Colonic mucosa (tissue), 4 donors: ENCODE results near the gene DAP3. TPM values are rescaled to one million over a fixed set of nuclear protein-coding genes. Genes with fewer than 3 reads are reported as not detected.
"Not testable (repeated sequence)": the region's sequence is repeated elsewhere in the genome, so short reads cannot be mapped to it uniquely, and the experiment has no call there.

Experiments used
- DNase-seq: peaks from one replicate; pipeline ENCODE4 v3.0.0-alpha.2; 2020
- H3K27ac ChIP-seq: fragments of 200-600 bp; one replicate; pipeline ENCODE4 v1.8.0; 2021
- H3K27me3 ChIP-seq: fragments of 200-600 bp; one replicate; pipeline ENCODE4 v1.8.0; 2021
- H3K36me3 ChIP-seq: fragments of 200-600 bp; one replicate; pipeline ENCODE4 v1.8.0; 2021
- H3K4me1 ChIP-seq: fragments of 200-600 bp; one replicate; pipeline ENCODE4 v1.8.0; 2021; ENCODE audit warnings: mild to moderate bottlenecking
- H3K4me3 ChIP-seq: fragments of 200-600 bp; one replicate; pipeline ENCODE4 v1.8.0; 2021
- H3K9ac ChIP-seq, 2 donors: one replicate each; pipeline ENCODE4 v1.7.0; 2013; ENCODE audit warnings: control low read depth in 2 of 2, low read depth in 2 of 2, low read length in 2 of 2
- H3K9me3 ChIP-seq: fragments of 200-600 bp; one replicate; pipeline ENCODE4 v1.8.0; 2021
- intact Hi-C: fragments of 100-400 bp; cut with DNase I; formaldehyde crosslinking; loops from one replicate; pipeline ENCODE4 v1.14.1; 2022
- total RNA-seq, 2 donors: library from RNA; stranded (reverse); fragmentation: NEBNext Ultra II Directional in 1 of 2; extraction: Animal tissue kit (Norgen Biotek cat#: 25700) in 1 of 2; gene quantifications; one replicate each; pipeline ENCODE4 v1.2.1, GENCODE V29; 2021
- TF ChIP-seq, protein P1 (sequence below): fragments of 200-600 bp; IDR thresholded peaks from one replicate; pipeline ENCODE4 v1.8.0; 2022; ENCODE audit warnings: antibody characterized with exemption, mild to moderate bottlenecking
- donor health status: healthy.
- donor health status: DM: no; HTN: no; CAD: no.
- donor health status: DM: no; HTN: no; CAD: no.

The DAP3 gene
- total RNA-seq, 2 donors from 2014 or later = 75.7 to 106 TPM

- Histone ChIP-seq H3K27me3 (no peaks in the 10 kb centered on the region), H3K4me3 (no peak overlapping the region), H3K27ac (no peak overlapping the region), H3K9me3 (no peaks in the 10 kb centered on the region), H3K4me1 (no peaks in the 10 kb centered on the region), H3K9ac (no peak overlapping the region), H3K36me3 (no peaks in the 10 kb centered on the region)
- TF ChIP-seq, protein P1, sequence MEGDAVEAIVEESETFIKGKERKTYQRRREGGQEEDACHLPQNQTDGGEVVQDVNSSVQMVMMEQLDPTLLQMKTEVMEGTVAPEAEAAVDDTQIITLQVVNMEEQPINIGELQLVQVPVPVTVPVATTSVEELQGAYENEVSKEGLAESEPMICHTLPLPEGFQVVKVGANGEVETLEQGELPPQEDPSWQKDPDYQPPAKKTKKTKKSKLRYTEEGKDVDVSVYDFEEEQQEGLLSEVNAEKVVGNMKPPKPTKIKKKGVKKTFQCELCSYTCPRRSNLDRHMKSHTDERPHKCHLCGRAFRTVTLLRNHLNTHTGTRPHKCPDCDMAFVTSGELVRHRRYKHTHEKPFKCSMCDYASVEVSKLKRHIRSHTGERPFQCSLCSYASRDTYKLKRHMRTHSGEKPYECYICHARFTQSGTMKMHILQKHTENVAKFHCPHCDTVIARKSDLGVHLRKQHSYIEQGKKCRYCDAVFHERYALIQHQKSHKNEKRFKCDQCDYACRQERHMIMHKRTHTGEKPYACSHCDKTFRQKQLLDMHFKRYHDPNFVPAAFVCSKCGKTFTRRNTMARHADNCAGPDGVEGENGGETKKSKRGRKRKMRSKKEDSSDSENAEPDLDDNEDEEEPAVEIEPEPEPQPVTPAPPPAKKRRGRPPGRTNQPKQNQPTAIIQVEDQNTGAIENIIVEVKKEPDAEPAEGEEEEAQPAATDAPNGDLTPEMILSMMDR = no peak
- no peak for DNase-seq
- intact Hi-C loops = no loop called here
Observed at GRCh38 chr1:155760751-155761475, 72.0 kb downstream of the DAP3 start.

DNA sequence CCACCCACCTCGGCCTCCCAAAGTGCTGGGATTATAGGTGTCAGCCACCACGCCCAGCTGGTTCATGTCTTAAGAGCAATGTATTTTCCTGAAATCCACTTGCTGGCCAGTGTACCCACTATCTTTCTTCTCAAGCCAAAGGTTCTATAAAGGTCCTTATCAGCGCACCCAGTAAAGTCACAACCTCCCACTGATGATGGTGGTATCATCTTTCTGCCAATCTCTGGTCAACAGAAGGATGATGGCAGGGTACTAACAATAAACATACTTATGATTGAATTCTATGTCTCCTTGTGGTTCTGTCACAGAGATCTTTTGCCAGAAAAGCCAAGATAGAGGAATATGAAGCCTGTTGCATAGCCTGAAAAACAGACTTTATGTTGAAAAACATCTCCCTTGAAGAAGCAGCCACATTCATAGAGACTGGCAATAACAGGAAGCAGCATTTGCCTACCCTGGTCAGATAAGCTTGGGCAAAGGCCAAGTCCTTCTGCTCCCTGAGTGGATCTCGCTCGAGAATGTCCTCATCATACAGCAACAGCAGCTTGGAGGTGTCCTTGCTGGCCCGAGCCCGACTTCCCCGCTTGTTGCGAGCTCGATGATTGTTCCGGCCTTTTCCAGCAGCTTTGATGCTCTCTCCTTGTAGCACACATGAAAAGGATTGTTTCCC, 73.0 kb downstream of the DAP3 start:
- H3K4me3 ChIP-seq = no peak overlapping the region
- intact Hi-C loops = no loop called here
- no peak overlapping the region for H3K9ac ChIP-seq
- H3K4me1 ChIP-seq = no peaks in the 10 kb centered on the region
- peaks cover 7% of the 10 kb centered on the region for H3K36me3 ChIP-seq
- TF ChIP-seq, protein P1 = no peak
- H3K27me3 ChIP-seq = no peaks in the 10 kb centered on the region
- H3K9me3 ChIP-seq = no peaks in the 10 kb centered on the region
- no peak for DNase-seq
- H3K27ac ChIP-seq = no peak overlapping the region

DNA sequence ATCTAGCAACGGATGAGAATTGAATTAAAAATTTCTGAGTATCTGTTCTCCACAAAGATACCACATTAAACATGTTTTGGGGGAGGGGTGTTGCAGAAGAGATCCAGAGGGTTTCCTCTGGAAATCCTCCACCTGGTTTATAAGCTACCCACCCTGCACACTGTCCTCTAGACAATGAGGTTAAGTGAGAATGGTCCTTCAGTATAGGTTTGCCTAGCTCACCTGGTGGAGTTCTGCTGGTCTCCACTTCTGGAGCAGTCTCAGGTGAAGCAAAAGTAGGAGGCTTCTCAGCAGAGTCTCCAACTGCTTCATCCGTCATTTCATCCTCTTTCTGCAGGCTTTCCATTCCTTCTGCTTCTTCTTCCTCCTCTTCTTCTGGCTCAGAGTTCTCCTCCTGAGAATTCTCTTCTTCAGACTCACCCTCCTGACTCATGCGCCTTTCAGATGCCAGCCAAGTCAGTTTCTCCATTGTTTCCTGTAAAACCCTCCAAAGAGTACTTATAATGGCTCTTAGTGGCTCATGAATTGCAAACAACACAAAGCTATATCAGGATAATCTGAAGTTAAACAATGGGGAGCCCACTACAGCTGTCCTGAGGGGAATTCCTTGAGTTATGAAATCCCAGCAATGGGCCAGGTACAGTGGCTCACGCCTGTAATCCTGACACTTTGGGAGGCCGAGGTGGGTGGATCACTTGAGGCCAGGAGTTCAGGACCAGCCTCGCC, 74.4 kb downstream of the DAP3 start:
- DNase-seq = peak; percentile 31
- H3K27me3 ChIP-seq, H3K27ac ChIP-seq, H3K36me3 ChIP-seq, H3K4me1 ChIP-seq, H3K9ac ChIP-seq, intact Hi-C loops, H3K4me3 ChIP-seq, H3K9me3 ChIP-seq: not testable (repeated sequence)

DNA sequence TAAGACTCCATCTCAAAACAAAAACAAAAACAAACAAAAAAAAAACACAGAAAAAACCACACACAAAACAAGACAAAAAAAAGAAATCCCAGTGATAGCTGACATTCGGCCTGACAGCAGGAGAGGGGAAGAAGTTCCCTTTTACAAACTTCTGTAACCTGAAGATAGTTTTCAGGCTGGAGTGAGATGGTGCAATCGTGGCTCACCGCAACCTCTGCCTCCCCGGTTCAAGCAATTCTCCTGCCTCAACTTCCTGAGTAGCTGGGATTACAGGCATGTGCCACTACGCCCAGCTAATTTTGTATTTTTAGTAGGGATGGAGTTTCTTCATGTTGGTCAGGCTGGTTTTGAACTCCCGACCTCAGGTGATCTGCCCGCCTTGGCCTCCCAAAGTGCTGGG, 75.1 kb downstream of the DAP3 start:
- H3K9ac ChIP-seq, DNase-seq, intact Hi-C loops, H3K27ac ChIP-seq, H3K36me3 ChIP-seq, H3K4me3 ChIP-seq, H3K9me3 ChIP-seq, H3K27me3 ChIP-seq, H3K4me1 ChIP-seq: not testable (repeated sequence)

DNA sequence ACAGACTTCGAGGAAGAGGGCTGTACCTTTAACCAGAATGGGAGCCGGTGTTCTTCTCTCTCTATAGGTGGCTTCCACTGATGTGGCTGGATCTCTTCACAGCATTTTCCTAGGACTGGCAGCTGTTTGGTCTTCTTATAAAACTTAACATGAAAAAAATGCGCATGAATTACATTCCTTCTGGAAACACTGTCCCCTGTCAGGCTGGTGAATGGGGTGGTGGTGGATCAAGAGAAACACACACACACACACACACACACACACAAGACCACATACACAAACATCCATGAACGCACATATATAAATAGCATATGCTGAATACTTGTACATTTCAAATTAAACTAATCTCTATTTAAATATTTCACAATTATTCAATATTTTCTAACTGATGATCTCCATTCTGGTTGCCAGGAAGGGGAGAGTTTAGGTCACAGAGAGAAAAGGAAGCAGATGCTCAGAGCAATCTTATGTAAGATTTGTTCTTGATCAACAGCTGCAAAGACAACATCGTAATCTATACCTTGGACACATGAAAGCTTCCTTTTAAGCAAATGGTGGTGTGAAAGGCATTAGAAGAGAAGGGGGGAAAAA, 78.6 kb downstream of the DAP3 start:
- H3K9me3 ChIP-seq, intact Hi-C loops, DNase-seq, H3K4me3 ChIP-seq, H3K27ac ChIP-seq, H3K27me3 ChIP-seq, H3K9ac ChIP-seq, H3K4me1 ChIP-seq: not testable (repeated sequence)
- peaks cover 26% of the 10 kb centered on the region for H3K36me3 ChIP-seq

DNA sequence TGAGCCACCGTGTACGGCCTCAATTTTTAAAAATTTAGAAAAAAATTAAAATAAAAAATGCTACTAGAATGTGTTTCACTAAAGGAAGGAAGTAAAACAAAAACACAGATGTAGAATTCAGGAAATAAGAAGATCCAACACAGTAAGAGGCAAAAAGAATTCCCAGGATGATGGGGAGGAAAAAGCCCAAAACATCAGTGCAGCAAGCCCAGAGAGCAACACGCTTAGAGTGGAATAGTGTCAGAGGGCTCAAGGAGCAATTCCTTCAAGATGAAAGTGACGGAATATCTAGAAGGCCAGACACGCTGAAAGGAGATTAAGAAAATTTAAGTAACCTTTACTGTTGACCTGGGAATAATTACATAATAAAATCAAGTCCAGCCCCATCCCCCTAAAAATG, 80.4 kb downstream of the DAP3 start:
- no peak overlapping the region for H3K4me3 ChIP-seq
- H3K9ac ChIP-seq = no peak overlapping the region
- H3K9me3 ChIP-seq = no peaks in the 10 kb centered on the region
- H3K27ac ChIP-seq = no peak overlapping the region
- H3K36me3 ChIP-seq = peaks cover 26% of the 10 kb centered on the region
- H3K4me1 ChIP-seq = no peaks in the 10 kb centered on the region
- DNase-seq = no peak
- TF ChIP-seq, protein P1 = no peak
- intact Hi-C loops = no loop called here
- H3K27me3 ChIP-seq = no peaks in the 10 kb centered on the region
